Activated CD8-positive, alpha-beta memory T cell treated with anti-CD3 and anti-CD28 coated beads for 4 hours (primary cell): Measurements from ENCODE around the gene FAM13A.

Experiments used
- DNase-seq, 2 donors: peaks; one replicate each; pipeline ENCODE4 v3.0.0-alpha.2; 2020; ENCODE audit warnings: low read depth in 2 of 2

The FAM13A gene

DNA sequence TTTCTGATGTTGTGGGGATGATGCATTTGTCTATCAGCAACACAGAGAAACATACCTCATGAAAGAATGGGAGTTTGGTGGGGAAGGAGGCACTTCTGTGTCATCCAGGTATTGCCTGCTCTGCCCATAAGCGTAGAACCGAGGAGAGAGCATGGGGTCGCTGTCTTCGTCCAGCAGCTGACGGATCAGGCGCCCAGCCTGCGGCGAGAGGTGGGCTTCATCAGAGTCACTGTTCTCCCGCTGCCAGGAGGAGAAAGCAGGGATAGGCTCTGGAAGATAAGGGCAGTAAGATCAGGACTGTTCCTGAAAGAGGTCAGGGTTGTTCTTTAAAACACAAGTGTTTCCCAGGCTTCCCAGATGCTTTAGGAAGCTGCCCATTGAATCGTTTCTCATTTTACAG lies 306.6 kb downstream of the FAM13A start:
- DNase-seq, result no peak

DNA sequence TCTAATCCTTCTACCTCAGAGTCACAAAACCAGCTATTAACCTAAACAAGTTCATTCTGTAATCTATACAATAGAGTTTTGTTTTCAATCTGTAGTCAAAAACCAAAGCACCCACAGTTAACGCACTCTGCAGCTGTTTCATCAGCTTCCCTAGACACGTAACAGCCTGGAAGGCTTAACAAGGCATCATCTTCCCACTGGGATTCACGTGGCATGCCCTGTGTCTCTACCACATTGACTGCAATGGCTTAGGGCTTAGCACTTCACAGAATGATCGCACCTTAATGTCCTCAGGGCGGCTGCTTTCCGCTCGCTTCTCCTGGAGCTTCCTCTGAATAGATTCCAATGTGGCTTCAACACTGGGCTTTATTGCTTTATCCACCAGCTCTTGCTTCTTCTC lies 309.6 kb downstream of the FAM13A start:
- DNase-seq, result no peak

DNA sequence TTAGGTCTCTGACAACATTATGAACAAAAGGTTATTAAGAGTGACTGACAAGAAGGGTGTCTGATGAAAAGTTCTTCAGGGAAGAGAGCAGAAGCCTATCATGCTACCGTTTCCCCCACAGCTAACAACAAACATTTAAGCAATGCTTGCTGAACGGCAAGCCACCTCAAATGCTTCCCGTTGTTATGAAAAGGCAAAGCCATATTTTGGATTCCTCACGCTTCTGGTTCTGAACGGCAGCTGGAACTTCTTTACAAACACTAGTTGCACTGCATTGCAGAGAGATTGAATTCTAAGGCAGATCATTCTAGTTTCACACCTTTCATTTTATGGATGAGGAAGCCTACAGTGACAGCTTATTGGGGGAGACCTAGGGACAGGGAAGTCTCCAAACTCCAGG lies 310.8 kb downstream of the FAM13A start:
- DNase-seq, result no peak

DNA sequence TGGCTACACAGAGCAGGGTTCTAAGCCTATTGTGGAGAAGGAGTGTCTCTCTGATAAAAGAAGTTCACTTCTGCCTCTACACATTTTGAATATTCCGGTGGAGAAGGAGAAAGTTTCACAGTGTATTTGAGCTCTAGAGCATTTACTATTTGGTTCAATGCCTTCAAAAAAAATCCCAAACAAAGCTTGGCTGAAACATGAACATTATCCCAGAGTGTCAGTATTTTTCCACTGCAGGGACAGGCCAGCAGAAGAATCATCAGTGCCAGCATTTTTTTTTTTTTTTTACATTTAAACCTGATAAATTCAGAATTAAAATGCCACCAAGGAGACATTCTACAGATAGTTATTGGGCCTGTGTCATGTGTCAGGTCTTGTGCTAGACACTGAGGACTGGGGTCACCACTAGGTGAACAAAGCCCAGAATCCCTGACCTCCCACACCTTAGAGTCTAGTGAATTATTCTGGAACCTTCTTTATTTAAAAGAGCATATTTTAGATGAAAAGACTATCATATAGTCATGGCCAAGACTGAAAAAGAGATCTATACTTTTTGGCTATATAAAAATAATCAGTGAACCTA lies 311.3 kb downstream of the FAM13A start:
- no peak for DNase-seq

DNA sequence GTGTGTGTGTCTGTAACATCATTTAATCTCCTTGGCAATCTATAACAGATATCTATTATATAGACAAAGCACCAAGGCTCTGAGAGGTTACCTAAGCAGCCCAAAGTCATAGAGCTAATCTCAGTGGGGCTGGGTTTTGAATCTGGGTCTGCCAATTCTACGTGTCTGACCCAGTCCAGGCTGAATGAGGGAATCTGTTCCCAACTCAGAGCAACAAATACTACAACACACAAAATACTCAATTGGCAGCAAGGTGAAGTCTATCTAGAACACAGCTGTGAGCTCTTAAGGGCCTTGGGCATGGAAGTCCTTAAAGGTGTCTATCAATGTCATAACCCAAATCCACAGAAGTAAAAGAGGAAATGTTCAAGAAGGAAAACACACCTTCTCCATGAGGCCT lies 311.8 kb downstream of the FAM13A start:
- DNase-seq, result no peak

DNA sequence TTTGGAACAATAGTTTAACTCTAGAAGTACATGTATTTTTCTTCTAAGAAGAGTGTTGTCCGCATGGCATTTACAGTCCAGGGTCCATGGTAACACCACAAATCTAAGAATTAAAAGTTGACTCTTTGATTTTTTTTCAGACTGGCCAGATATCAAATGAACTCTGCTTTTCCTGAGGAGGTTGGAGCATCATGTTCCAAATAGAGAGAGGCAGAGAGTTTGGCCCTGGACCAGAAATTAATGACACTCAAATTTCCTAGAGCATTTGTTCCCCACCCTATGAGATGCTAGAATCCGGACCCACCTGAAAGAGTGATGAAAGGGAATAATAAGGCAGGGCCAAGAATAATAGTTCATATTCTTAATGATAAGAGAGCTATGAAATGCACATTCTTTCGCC lies 312.4 kb downstream of the FAM13A start:
- DNase-seq, result no peak

DNA sequence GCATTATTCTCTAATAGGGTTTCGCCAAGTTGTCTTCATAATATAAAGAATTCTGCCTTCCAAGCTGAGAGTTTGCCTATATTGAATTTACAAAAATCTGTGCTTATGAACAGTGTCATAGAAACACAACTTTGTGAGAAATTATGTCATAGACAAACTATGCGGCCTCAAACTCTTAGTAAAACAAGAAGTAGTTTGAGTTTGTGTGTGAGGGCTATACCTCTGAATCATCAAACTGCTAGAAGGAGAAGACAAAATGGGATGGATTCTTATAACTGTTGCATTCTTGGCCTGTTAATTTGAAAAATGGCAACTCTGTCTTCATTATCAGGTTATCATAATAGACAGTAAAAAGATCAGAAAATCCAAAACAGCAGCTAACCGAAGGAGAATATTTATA lies 313.3 kb downstream of the FAM13A start:
- no peak for DNase-seq

DNA sequence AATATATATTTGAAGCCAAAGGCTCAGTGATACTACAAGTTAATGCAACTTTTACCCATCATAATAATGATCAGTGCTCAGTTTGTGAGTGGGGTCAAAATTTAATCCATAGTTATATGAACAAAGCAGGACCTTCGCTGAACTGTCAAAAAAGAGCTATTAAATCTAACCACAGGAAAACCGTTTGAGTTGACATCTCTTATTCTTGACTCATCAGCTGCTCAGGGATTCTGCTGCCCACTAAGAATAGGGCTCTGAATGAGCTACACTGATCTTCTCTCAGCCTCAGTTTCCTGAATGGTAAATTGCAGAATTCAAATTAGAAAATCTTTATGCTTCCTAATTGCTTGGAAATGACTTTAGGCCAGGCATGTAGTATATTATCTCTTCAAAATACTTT lies 314.4 kb downstream of the FAM13A start:
- no peak for DNase-seq

DNA sequence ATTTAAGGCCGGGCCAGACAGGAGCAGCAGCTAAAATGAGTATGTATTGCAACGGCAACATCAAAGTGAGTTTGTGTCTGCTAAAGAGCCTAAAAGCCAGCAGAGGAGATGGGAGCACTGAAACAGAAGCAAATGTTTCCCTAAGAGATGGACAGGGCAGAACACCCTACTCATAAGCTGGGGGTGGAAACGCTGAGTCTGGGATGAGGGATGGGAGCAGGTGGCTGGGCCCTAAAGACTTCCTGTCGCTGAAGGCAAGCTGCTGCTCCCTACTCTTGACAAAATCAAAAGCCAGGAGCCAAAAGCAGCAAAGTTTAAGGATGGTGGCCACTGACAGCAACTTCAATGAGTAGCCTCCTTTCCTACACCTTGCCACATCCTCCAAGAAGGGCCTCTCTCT lies 318.8 kb downstream of the FAM13A start:
- DNase-seq, result no peak

DNA sequence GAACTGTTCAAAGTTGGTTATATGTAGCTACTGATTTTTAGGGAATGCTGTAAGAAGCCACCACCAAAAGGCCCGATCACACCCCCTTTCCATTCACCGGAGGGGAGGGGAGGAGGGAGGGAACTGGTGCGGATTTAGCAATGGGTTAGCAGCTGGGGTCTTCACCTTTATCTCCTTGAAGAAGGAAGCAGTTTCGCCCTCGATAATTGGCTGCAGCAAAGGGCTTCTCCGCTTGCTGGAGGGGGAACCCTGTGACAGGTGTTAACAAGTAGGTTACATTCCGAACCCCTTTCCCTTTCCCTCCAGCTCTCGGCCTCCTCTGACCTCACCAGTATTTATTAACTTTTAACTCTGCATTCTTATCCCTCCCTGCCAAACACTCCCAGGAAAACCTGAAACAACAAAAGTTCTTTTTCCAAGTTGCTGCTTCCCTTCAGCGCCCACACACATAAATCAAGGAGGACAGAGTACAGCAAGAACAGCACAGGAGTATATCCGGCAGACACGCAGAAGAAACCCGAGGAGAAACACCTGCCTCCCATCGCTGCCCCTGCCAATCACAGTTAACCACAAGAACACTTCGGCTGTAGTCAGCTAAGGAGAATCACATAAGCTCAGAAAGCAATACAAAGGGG lies 319.6 kb downstream of the FAM13A start:
- no peak for DNase-seq

DNA sequence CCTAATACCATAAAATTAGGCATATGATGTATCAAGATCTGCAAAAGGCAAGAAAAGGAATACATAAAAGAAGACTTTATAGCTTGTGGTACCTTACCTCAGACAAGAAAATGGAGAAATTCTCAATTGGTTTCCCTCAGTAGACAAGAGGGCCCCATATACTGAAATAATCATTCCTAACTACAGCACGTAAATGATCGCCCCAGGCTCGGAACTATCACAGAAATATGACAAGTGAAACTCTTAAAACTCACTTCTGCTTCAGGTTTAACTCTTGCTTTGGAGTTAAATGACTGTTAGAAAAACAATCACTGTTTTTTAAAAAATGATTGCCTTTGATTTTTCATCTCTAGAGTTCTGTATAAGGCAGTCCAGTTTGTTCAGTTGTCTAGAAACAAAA lies 320.7 kb downstream of the FAM13A start:
- DNase-seq, result no peak

DNA sequence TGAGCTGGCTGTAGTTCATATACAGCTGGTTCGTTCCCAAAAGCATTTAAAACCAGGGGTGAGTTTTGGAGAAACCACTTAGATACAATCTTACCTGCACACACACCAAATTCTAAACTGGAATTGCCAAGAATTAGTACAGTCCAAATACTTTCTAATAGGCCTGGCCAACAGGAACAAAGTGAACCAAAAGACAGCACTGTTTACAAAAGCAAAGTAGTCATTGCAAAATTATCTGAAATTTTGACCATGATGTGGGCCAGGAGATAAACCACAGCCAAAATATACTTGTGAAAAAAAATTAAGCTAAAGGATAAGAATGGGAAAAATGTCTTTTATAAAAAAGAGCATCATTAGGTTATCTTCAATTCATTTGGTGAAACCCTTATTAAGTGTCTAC lies 321.4 kb downstream of the FAM13A start:
- DNase-seq, result no peak

DNA sequence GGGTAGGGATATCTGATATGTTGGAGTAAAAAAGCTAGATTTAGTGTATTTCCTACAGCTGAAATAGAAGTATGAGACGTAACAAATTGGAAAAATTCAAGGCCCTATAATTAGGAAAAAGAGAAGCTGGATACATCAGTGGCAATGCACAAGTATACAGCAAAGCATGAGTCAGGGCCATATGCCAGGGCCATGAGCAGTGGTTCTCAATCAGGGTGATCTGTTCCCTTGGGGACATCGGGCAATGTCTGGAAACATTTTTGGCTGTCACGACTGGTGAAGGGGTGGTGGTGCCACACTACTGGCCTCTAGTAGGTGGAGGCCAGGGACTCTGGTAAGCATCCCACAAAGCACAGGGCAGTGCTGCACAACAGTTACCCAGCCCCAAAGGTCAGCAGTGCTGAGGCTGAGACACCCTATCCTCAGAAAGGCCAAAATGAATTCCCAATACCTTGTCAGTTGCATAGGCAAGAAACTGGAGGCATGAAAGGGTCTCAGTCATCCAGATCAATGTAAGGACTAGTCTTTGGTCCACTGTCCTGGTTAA lies 322.5 kb downstream of the FAM13A start:
- no peak for DNase-seq

DNA sequence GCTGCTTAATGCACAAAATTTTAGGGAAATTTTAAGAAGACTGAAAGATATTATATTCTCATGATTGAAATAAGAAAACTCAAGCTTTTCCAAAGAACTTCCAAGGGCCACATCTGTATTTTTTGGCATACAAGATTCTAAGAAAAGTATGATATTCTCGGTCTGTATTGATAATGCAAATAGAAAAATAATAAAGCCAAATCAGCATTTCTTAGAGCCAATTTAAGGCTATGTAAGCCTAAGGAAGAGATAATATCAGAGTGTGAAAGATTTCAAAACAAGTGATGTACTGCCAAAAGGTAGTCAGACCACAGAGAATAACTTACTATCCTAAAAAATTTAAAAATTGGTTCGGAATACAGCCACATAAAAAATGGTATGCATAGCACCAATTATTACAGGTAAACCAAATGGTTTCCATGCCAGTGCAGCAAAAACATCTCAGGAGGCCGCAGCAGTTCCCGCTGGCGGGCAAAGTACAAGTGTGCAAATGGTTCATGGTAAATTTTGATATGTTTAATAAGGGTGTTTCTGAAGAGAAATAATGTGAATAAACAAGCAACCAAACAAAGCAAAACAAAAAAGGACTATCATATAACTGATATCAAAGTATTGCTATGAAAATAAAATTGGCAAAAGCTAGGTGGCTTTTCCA lies 324.1 kb downstream of the FAM13A start:
- no peak for DNase-seq

DNA sequence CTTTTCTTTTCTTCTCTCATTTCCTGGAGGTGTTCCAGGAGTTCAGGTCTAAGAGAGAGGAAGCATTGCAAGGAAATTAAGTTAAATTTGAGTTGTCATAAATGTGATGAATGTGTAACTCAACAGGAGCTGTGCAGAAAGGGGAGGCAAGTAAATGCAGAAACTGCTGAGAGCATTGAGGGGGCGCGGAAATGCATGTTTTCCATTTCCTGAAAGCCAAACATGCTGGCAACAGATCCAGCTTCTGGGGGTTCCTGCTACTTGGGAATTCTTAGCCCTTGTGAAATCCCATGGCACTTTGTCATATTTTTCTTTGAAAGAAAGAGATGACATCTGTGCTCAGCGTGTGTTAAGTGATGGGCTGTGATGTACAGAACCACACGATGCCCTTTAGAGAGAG lies 325.6 kb downstream of the FAM13A start:
- DNase-seq, result no peak

DNA sequence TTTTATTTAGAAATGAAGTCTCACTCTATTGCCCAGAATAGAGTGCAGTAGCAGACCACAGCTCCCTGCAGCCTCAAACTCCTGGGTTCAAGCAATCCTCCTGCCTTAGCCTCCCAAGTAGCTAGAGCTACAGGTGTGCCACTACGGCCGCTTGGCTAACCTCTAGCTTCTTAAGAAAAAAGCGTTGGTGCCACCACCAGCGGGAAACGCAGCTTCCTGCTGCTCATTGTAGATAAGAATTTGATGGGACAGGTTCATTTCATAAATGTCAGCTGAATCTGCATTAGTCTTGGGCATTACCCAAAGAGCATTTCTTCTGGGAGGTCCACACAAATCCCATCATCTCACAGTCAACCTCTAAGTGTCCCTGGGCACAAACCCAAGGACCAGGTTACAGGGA lies 326.2 kb downstream of the FAM13A start:
- no peak for DNase-seq

DNA sequence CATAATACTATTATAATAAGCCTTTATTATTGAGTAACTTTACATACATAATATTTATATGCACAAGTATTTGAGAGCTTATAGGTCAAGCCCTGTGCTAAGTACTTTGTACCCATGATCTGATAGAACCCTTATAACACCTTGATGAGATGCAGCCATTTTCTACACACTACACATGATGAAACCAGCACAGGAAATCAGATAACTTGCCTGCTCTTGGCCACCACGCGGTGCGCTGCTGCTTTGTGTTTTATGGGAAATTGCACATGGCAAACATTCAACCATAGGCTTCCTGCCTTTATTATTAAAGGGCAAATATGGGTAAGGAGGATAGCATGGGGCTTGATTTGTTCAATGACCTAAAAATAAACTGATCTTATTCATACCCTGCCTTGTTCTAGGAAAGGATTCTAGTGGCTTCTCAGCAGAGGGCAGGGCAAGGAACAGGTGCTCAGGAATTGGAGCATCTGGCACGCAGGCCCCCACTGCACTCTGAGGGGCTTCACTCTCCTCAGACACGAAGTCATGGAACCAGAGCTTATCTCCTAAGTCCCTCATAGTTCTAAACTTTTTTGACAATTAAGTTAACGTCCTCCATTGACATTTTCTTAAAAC lies 327.7 kb downstream of the FAM13A start:
- no peak for DNase-seq

DNA sequence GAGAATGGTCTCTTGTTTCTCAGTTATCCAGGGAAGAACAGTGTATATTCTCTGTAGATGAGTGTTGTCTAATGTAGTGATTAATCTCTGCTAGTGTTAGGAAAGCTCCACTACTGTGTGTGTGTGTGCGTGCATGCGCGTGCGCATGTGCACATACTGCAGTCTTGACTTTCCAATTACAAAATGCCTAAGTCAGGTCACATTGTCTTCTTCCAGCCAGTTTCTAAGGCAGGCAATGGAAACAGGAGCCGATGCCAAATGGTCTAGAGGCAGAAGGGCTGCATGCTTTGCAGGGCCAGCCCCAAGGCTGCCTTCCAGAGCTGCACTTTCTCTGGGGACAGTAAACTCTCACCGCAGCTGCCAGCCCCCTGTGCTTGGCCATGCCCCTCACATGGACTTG lies 328.8 kb downstream of the FAM13A start:
- no peak for DNase-seq

DNA sequence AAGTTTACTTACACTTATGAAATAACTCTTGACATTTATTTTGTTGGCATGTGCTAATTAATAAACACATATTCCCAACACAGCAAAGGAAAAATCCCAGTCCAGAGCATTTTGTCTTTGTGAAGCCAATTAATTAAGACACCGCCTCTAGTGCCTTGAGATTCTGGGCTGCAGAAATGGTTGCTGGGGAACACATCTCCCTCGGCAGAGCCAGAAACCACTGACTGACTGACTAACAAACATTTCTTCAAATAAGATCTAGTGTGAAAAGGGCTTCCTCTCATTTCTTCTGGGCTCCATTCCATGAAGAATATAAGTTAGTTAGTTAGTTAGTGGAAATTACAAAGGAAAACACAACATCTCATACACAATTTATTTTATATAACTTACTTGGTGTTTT lies 331.0 kb downstream of the FAM13A start:
- no peak for DNase-seq

DNA sequence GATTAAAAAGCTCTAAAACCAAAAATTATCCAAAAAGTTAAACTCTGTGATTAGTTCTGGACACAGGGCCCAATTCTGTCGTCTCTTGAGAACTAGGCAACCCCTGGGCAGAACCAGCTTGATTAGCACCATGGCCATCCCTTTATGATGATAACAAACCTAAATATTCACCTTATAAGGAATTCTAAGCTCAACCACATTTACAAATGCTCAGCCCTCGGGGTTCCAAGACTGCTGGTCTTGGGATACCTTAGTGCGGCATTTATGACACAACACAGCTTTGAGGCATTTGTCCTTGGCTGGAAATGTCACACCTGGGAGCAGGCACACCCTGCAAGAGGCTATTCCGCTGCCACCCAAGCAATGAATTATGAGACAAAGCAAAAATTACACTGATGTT lies 331.8 kb downstream of the FAM13A start:
- DNase-seq, result no peak

DNA sequence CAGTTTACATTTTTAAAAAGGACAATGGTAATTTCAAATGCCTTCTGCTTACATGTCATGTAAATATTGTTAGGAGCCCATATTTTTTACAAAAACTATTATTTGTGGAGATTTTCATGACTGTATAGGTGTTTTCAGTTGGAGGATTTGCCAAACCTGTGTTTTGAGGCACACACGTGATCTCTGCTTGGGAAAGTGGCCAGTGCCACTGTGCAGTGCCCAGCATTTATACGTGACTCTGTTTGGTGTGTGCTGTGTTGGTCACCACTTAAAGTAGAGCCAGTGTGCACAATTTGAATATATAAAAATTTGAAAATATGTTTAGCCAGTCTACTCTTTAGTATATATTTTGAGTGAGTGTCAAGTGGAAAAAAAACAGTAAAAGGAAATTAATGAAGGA lies 332.6 kb downstream of the FAM13A start:
- no peak for DNase-seq

DNA sequence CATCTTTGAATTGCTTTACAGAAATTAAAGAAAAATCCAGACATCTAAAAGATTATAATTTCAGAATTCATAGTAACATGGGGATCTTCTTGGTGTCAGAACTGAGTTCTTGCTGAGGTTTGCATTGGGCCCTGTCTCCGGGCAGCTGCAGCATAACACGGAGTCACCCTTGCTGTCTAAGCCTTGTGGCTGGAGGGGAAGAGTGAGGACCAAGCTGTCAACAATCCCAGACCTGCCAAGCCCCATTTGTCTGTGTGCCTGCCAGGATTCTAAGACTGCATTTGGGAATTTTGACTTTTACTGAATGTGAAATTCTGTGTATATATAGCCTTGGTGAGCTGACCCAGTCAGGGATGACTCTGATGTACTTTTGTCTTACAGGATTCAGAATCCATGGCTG lies 334.2 kb downstream of the FAM13A start:
- DNase-seq, result no peak

DNA sequence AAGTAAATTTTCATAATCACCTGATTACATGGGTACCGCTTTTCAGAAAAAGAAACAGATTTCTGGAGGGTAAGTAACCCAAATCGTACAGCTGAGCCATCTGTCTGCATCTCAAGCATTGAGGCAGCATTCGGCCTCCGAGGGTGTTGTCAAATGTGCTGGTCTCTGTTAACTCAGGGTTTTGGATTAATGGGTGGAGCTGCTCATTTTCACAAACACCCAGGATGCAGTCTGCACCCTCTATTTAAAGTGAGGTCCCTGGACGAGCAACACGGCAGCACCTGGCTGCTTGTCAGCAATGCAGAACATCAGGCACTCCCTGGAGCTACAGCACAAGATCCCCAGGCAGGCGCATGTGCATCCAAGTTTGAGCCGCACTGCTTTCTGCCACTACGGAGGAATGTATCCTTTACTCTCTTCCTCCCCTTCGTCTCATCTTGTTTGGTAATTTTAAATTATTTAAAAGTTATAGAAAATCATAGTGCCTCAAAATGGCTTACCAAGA lies 334.7 kb downstream of the FAM13A start:
- DNase-seq, result no peak
